ENCODE data around the gene PRRG4. TPM values are rescaled to one million over a fixed set of nuclear protein-coding genes. Genes with fewer than 3 reads are reported as not detected.

Gene PRRG4
- total and polyA plus RNA-seq, 2 of the 13 experiments (the other 11 are each of a cell fraction or from before 2014, with no cell fraction given): 0.24 to 0.95 TPM

DNA sequence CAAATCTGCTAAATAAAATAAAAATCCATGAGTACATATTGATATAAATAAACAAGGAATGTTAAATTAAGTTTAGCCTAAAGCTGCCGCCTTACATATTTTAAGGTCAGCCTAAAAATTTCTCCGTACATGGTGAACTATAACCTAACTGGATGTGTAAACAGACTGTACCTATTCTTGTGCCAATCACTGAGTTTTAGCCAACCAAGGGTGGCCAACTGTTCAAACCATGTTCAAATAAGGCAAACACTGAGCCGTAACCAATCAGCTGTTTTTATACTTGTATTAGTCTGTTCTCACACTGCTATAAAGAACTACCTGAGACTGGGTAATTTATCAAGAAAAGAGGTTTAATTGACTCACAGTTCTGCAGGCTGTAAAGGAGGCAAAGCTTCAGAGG is 54.3 kb downstream of the PRRG4 start:
- DNase-seq (ENCODE audit: low spot score) (no peak), FAIRE-seq (no peak), ATAC-seq (no peak)
- WGBS (ENCODE audit: low lambda C conversion rate): 65% methylated on average over 3 of the region's 3 CpGs
- Histone ChIP-seq H3K27ac (ENCODE audit: extremely low read length, insufficient read depth, low read length) (no peak overlapping the region), H3K79me2 (ENCODE audit: insufficient read depth, low read length) (no peaks in the 10 kb centered on the region), H3K9ac (ENCODE audit: insufficient read depth, low read depth, low read length) (no peak overlapping the region), H3K4me2 (ENCODE audit: low read depth, low read length) (no peak overlapping the region), H2AFZ (ENCODE audit: low read length) (no peak overlapping the region), H3K27me3 (ENCODE audit: control insufficient read depth in 1 of 2, insufficient read depth in 2 of 2, low read length in 2 of 2) (no peaks in the 10 kb centered on the region), H4K20me1 (ENCODE audit: insufficient read depth, low read length) (no peaks in the 10 kb centered on the region), H3K4me1 (ENCODE audit: insufficient read depth, low read length) (no peaks in the 10 kb centered on the region), H3K36me3 (replicated peaks in 1 of 2; ENCODE audit: control insufficient read depth in 1 of 2, insufficient read depth in 2 of 2, low read length in 2 of 2) (no peaks in the 10 kb centered on the region), H3K9me3 (ENCODE audit: low read length) (no peaks in the 10 kb centered on the region), H3K4me3 (replicated peaks in 1 of 3; ENCODE audit: insufficient read depth in 1 of 3, low read depth in 2 of 3, low read length in 3 of 3) (no peak overlapping the region)
- TF ChIP-seq ZNF543 (CRISPR knock-in tag; IDR thresholded peaks at IDR 0.05) (no peak), XRCC5 (optimal IDR thresholded peaks at IDR 0.05; ENCODE audit: low read length) (no peak), ARHGAP35 (CRISPR knock-in tag; IDR thresholded peaks at IDR 0.05; ENCODE audit: borderline replicate concordance) (no peak), WIZ (CRISPR knock-in tag; IDR thresholded peaks at IDR 0.05) (no peak), TAF15 (IDR thresholded peaks at IDR 0.05; ENCODE audit: low read depth, low read length, poor library complexity, severe bottlenecking) (no peak), ZNF343 (CRISPR knock-in tag; IDR thresholded peaks at IDR 0.05) (no peak), EEA1 (CRISPR knock-in tag; IDR thresholded peaks at IDR 0.05; ENCODE audit: borderline replicate concordance) (no peak), HOXA9 (CRISPR knock-in tag; IDR thresholded peaks at IDR 0.05; ENCODE audit: borderline replicate concordance) (no peak), HMG20B (CRISPR knock-in tag; conservative IDR thresholded peaks at IDR 0.05) (no peak), ZNF577 (CRISPR knock-in tag; IDR thresholded peaks at IDR 0.05; ENCODE audit: borderline replicate concordance, low read depth) (no peak), ZNF180 (CRISPR knock-in tag; IDR thresholded peaks at IDR 0.05; ENCODE audit: borderline replicate concordance, low read depth) (no peak)
- TF ChIP-seq, protein P1, sequence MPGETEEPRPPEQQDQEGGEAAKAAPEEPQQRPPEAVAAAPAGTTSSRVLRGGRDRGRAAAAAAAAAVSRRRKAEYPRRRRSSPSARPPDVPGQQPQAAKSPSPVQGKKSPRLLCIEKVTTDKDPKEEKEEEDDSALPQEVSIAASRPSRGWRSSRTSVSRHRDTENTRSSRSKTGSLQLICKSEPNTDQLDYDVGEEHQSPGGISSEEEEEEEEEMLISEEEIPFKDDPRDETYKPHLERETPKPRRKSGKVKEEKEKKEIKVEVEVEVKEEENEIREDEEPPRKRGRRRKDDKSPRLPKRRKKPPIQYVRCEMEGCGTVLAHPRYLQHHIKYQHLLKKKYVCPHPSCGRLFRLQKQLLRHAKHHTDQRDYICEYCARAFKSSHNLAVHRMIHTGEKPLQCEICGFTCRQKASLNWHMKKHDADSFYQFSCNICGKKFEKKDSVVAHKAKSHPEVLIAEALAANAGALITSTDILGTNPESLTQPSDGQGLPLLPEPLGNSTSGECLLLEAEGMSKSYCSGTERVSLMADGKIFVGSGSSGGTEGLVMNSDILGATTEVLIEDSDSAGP (CRISPR knock-in tag; IDR thresholded peaks at IDR 0.05; ENCODE audit: borderline replicate concordance): no peak
- TF ChIP-seq, protein P2, sequence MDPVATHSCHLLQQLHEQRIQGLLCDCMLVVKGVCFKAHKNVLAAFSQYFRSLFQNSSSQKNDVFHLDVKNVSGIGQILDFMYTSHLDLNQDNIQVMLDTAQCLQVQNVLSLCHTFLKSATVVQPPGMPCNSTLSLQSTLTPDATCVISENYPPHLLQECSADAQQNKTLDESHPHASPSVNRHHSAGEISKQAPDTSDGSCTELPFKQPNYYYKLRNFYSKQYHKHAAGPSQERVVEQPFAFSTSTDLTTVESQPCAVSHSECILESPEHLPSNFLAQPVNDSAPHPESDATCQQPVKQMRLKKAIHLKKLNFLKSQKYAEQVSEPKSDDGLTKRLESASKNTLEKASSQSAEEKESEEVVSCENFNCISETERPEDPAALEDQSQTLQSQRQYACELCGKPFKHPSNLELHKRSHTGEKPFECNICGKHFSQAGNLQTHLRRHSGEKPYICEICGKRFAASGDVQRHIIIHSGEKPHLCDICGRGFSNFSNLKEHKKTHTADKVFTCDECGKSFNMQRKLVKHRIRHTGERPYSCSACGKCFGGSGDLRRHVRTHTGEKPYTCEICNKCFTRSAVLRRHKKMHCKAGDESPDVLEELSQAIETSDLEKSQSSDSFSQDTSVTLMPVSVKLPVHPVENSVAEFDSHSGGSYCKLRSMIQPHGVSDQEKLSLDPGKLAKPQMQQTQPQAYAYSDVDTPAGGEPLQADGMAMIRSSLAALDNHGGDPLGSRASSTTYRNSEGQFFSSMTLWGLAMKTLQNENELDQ (CRISPR knock-in tag; IDR thresholded peaks at IDR 0.05; ENCODE audit: borderline replicate concordance): no peak
- POLR2A ChIA-PET: no interaction called here
- BruUV-seq (replicated peaks): no TSS peak
- in situ Hi-C loops (cut with HindIII; ENCODE audit: extremely low pct_ligation_motif_present, low pct_unique_long_range_greater_than_20kb): no loop called here
- intact Hi-C loops (cut with micrococcal nuclease; ENCODE audit: unreplicated experiment): no loop called here
- CTCF ChIA-PET (ENCODE audit: low intra/inter-chr PET ratio, low total read pairs): no interaction called here
